HuH-7 (cell line): ENCODE data around the gene SYCP2.
"Not testable (repeated sequence)": the region's sequence is repeated elsewhere in the genome, so short reads cannot be mapped to it uniquely, and the experiment has no call there.

Experiments
- DNase-seq: peaks from one replicate; pipeline ENCODE4 v3.0.0; 2011; ENCODE audit warnings: low spot score

SYCP2 gene

GRCh38 chr20:59895908-59896307, 37.5 kb downstream of the SYCP2 start:
- DNase-seq = no peak

- DNase-seq = no peak
Observed at GRCh38 chr20:59891581-59891980, 41.9 kb downstream of the SYCP2 start.

- not testable (repeated sequence) for DNase-seq
Observed at GRCh38 chr20:59890035-59890434, 43.4 kb downstream of the SYCP2 start.

GRCh38 chr20:59888050-59888449, 45.4 kb downstream of the SYCP2 start:
- DNase-seq = no peak

- DNase-seq = no peak
Observed at GRCh38 chr20:59884494-59884893, 48.9 kb downstream of the SYCP2 start.

- no peak for DNase-seq
Observed at GRCh38 chr20:59880198-59880597, 53.2 kb downstream of the SYCP2 start.

GRCh38 chr20:59873409-59873808, 60.0 kb downstream of the SYCP2 start:
- DNase-seq = no peak

- DNase-seq = no peak
Observed at GRCh38 chr20:59871096-59871495, 62.3 kb downstream of the SYCP2 start.

GRCh38 chr20:59866338-59866737, 67.1 kb downstream of the SYCP2 start:
- DNase-seq = no peak

GRCh38 chr20:59864726-59865125, 68.7 kb downstream of the SYCP2 start:
- no peak for DNase-seq

- no peak for DNase-seq
Observed at GRCh38 chr20:59863058-59863457, 70.4 kb downstream of the SYCP2 start.

- DNase-seq = no peak
Observed at GRCh38 chr20:59861401-59861800, 72.0 kb downstream of the SYCP2 start.

GRCh38 chr20:59858425-59858824, 75.0 kb downstream of the SYCP2 start:
- no peak for DNase-seq

- no peak for DNase-seq
Observed at GRCh38 chr20:59857966-59858365, 75.5 kb downstream of the SYCP2 start.

GRCh38 chr20:59856941-59857340, 76.5 kb downstream of the SYCP2 start:
- not testable (repeated sequence) for DNase-seq

- DNase-seq = not testable (repeated sequence)
Observed at GRCh38 chr20:59856526-59856925, 76.9 kb downstream of the SYCP2 start.

- no peak for DNase-seq
Observed at GRCh38 chr20:59850018-59850641, 83.3 kb downstream of the SYCP2 start.

GRCh38 chr20:59848182-59848581, 85.3 kb downstream of the SYCP2 start:
- DNase-seq = no peak

- DNase-seq = no peak
Observed at GRCh38 chr20:59845472-59845871, 88.0 kb downstream of the SYCP2 start.

- DNase-seq = no peak
Observed at GRCh38 chr20:59839400-59839799, 94.0 kb downstream of the SYCP2 start.

- DNase-seq = no peak
Observed at GRCh38 chr20:59837623-59838394, 95.6 kb downstream of the SYCP2 start.

GRCh38 chr20:59836767-59837166, 96.7 kb downstream of the SYCP2 start:
- no peak for DNase-seq

GRCh38 chr20:59835448-59836395, 97.7 kb downstream of the SYCP2 start:
- DNase-seq = no peak
